Activated CD4-positive, alpha-beta memory T cell treated with anti-CD3 and anti-CD28 coated beads, Interleukin-2, amount 10 ng/mL, durations not matched to agents 7 days and 5 days (primary cell): ENCODE measurements around the gene CDH5. TPM values are rescaled to one million over a fixed set of nuclear protein-coding genes. Genes with fewer than 3 reads are reported as not detected.
"Not testable (repeated sequence)": the region's sequence is repeated elsewhere in the genome, so short reads cannot be mapped to it uniquely, and the experiment has no call there.

Experiments
- CTCF ChIA-PET: fragments of 350-600 bp; sonication (Branson Sonifier 250); formaldehyde crosslinking; loops from one replicate; lab custom pipeline; 2021; ENCODE audit warnings: antibody characterized with exemption, inconsistent platforms; lab: Charles Lee
- POLR2A ChIA-PET: fragments of 350-600 bp; sonication (Branson Sonifier 250); formaldehyde crosslinking; loops from one replicate; lab custom pipeline; 2021; ENCODE audit warnings: antibody characterized with exemption; lab: Charles Lee
- DNase-seq: peaks from one replicate; pipeline ENCODE4 v3.0.0-alpha.2; 2020
- H3K27ac Mint-ChIP-seq: one replicate; pipeline ENCODE4 v1.8.0; 2021; ENCODE audit warnings: mild to moderate bottlenecking, mixed read lengths
- H3K27me3 Mint-ChIP-seq: one replicate; pipeline ENCODE4 v1.8.0; 2021; ENCODE audit warnings: mixed read lengths
- H3K36me3 Mint-ChIP-seq: one replicate; pipeline ENCODE4 v1.8.0; 2021; ENCODE audit warnings: low read depth, mixed read lengths
- H3K4me1 Mint-ChIP-seq: one replicate; pipeline ENCODE4 v1.8.0; 2021; ENCODE audit warnings: mixed read lengths
- H3K4me3 Mint-ChIP-seq: one replicate; pipeline ENCODE4 v1.8.0; 2021; ENCODE audit warnings: mild to moderate bottlenecking, mixed read lengths
- H3K9me3 Mint-ChIP-seq: one replicate; pipeline ENCODE4 v1.8.0; 2021; ENCODE audit warnings: mixed read lengths
- total RNA-seq, 2 experiments: library from RNA; stranded (reverse); gene quantifications; one replicate each; pipeline ENCODE4 v1.2.3, GENCODE V29; 2021

The CDH5 gene
- total RNA-seq, 2 experiments from 2014 or later = not detected

- POLR2A ChIA-PET = no interaction called here
- Mint-ChIP-seq H3K36me3 (no peaks in the 10 kb centered on the region), H3K9me3 (no peaks in the 10 kb centered on the region), H3K27me3 (peaks cover 21% of the 10 kb centered on the region), H3K4me3 (no peak overlapping the region), H3K27ac (no peak overlapping the region), H3K4me1 (no peaks in the 10 kb centered on the region)
- CTCF ChIA-PET = no interaction called here
- DNase-seq = no peak
Measured at GRCh38 chr16:66446737-66447136, 80.2 kb downstream of the CDH5 start.

GRCh38 chr16:66447491-66447890 lies 81.0 kb downstream of the CDH5 start:
- H3K27me3 Mint-ChIP-seq = peaks cover 21% of the 10 kb centered on the region
- ChIA-PET POLR2A (no interaction called here), CTCF (no interaction called here)
- no peaks in the 10 kb centered on the region for H3K9me3 Mint-ChIP-seq
- H3K36me3 Mint-ChIP-seq = no peaks in the 10 kb centered on the region
- no peak overlapping the region for H3K4me3 Mint-ChIP-seq
- H3K27ac Mint-ChIP-seq = no peak overlapping the region
- no peaks in the 10 kb centered on the region for H3K4me1 Mint-ChIP-seq
- DNase-seq = no peak

GRCh38 chr16:66451548-66451947 lies 85.1 kb downstream of the CDH5 start:
- H3K4me1 Mint-ChIP-seq = no peaks in the 10 kb centered on the region
- ChIA-PET CTCF (no interaction called here), POLR2A (no interaction called here)
- H3K27me3 Mint-ChIP-seq = peaks cover 4% of the 10 kb centered on the region
- H3K36me3 Mint-ChIP-seq = no peaks in the 10 kb centered on the region
- DNase-seq = no peak
- no peaks in the 10 kb centered on the region for H3K9me3 Mint-ChIP-seq
- H3K4me3 Mint-ChIP-seq = no peak overlapping the region
- no peak overlapping the region for H3K27ac Mint-ChIP-seq

GRCh38 chr16:66453230-66453629 lies 86.7 kb downstream of the CDH5 start:
- DNase-seq, POLR2A ChIA-PET, H3K27me3 Mint-ChIP-seq, H3K27ac Mint-ChIP-seq, H3K4me3 Mint-ChIP-seq, H3K9me3 Mint-ChIP-seq, H3K36me3 Mint-ChIP-seq, H3K4me1 Mint-ChIP-seq: not testable (repeated sequence)
- CTCF ChIA-PET = interaction anchor here (0.5 to 1.0 kb wide), 2 partner anchors 52 to 208 kb away, joined by 3 read pairs; no protein-coding TSS in a partner anchor

Other genes starting within 250 kb of the CDH5 start
- not detected for gene BEAN1, start 60.6 kb downstream of the CDH5 start, total RNA-seq
- 10 to 100 TPM; 13.4 to 13.9 TPM for gene TK2, start 183.4 kb downstream of the CDH5 start, total RNA-seq
- gene CKLF, start 185.9 kb downstream of the CDH5 start, total RNA-seq = 100 to 1,000 TPM; 183 to 188 TPM
- 10 to 100 TPM; 16.6 to 17.8 TPM for gene CMTM1, start 199.7 kb downstream of the CDH5 start, total RNA-seq
- gene CMTM2, start 212.8 kb downstream of the CDH5 start, total RNA-seq = under 1 TPM; 0.43 to 0.83 TPM
- gene CMTM3, start 238.0 kb downstream of the CDH5 start, total RNA-seq = 100 to 1,000 TPM; 111 TPM